H9 (cell line): ENCODE data around the gene ALG9. TPM values are rescaled to one million over a fixed set of nuclear protein-coding genes. Genes with fewer than 3 reads are reported as not detected.
A peak's percentile ranks its signal among the peaks of the same experiment; 100 is the strongest.

Experiments
- DNase-seq: peaks from one replicate; pipeline ENCODE4 v3.0.0-alpha.2; 2017
- H2AFZ ChIP-seq: one replicate; pipeline ENCODE4 v1.6.1; 2013; ENCODE audit warnings: mild to moderate bottlenecking, low read length, control low read depth, moderate library complexity
- H2AK5ac ChIP-seq: 2 replicates; pipeline ENCODE4 v1.6.1; 2013; ENCODE audit warnings: low read length, control low read depth, mixed read lengths; ENCODE audit not compliant: insufficient read length
- H2BK120ac ChIP-seq: one replicate; pipeline ENCODE4 v1.6.1; 2013; ENCODE audit warnings: low read depth, mild to moderate bottlenecking, low read length, control low read depth, inconsistent platforms; ENCODE audit not compliant: poor library complexity, severe bottlenecking
- H2BK12ac ChIP-seq: 2 replicates; pipeline ENCODE4 v1.6.1; 2013; ENCODE audit warnings: low read length, control low read depth, mixed read lengths, low read depth; ENCODE audit not compliant: insufficient read length
- H2BK15ac ChIP-seq: 2 replicates; pipeline ENCODE4 v1.6.1; 2013; ENCODE audit warnings: low read depth, low read length, control low read depth
- H2BK20ac ChIP-seq: one replicate; pipeline ENCODE4 v1.6.1; 2013; ENCODE audit warnings: low read depth, mild to moderate bottlenecking, low read length, control low read depth, inconsistent platforms; ENCODE audit not compliant: poor library complexity, severe bottlenecking
- H2BK5ac ChIP-seq: 2 replicates; pipeline ENCODE4 v1.6.1; 2013; ENCODE audit warnings: low read length, control low read depth, mixed read lengths; ENCODE audit not compliant: insufficient read length
- H3K14ac ChIP-seq: 2 replicates; pipeline ENCODE4 v1.6.1; 2013; ENCODE audit warnings: low read length, control low read depth; ENCODE audit not compliant: insufficient read depth
- H3K18ac ChIP-seq: 2 replicates; pipeline ENCODE4 v1.6.1; 2013; ENCODE audit warnings: low read depth, mild to moderate bottlenecking, mixed read lengths, low read length, control low read depth; ENCODE audit not compliant: insufficient read length
- H3K23ac ChIP-seq: 2 replicates; pipeline ENCODE4 v1.6.1; 2013; ENCODE audit warnings: low read length, control low read depth, mixed read lengths, low read depth; ENCODE audit not compliant: insufficient read length
- H3K23me2 ChIP-seq: 2 replicates; pipeline ENCODE4 v1.6.1; 2013; ENCODE audit warnings: low read depth, mild to moderate bottlenecking, mixed read lengths, low read length, control low read depth; ENCODE audit not compliant: insufficient read length, poor library complexity, severe bottlenecking
- H3K27ac ChIP-seq: 2 replicates; pipeline ENCODE4 v1.5.1; 2013; ENCODE audit warnings: low read length, control low read depth, mixed read lengths, low read depth; ENCODE audit not compliant: insufficient read length
- H3K27me3 ChIP-seq: 2 replicates; pipeline ENCODE4 v1.6.1; 2013; ENCODE audit warnings: low read length, control low read depth, inconsistent platforms; ENCODE audit not compliant: insufficient read depth
- H3K4ac ChIP-seq: 2 replicates; pipeline ENCODE4 v1.6.1; 2013; ENCODE audit warnings: low read depth, mild to moderate bottlenecking, control low read depth, inconsistent platforms, low read length, moderate library complexity
- H3K4me1 ChIP-seq: 2 replicates; pipeline ENCODE4 v1.6.1; 2013; ENCODE audit warnings: low read length, control low read depth, inconsistent platforms; ENCODE audit not compliant: insufficient read depth
- H3K4me2 ChIP-seq: 2 replicates; pipeline ENCODE4 v1.6.1; 2013; ENCODE audit warnings: low read length, control low read depth, mixed read lengths; ENCODE audit not compliant: insufficient read length, insufficient read depth
- H3K56ac ChIP-seq: 2 replicates; pipeline ENCODE4 v1.6.1; 2013; ENCODE audit warnings: low read depth, mild to moderate bottlenecking, mixed read lengths, low read length, control low read depth; ENCODE audit not compliant: insufficient read length
- H3K79me1 ChIP-seq: 2 replicates; pipeline ENCODE4 v1.6.1; 2013; ENCODE audit warnings: low read depth, mild to moderate bottlenecking, moderate library complexity, low read length, control low read depth, inconsistent platforms; ENCODE audit not compliant: insufficient read depth, poor library complexity, severe bottlenecking
- H3K79me2 ChIP-seq: 2 replicates; pipeline ENCODE4 v1.6.1; 2013; ENCODE audit warnings: low read length, control low read depth, inconsistent platforms; ENCODE audit not compliant: insufficient read depth
- H3K9ac ChIP-seq: 2 replicates; pipeline ENCODE4 v1.6.1; 2013; ENCODE audit warnings: low read length, control low read depth, mixed read lengths; ENCODE audit not compliant: insufficient read length; ENCODE audit errors: extremely low read depth
- H3K9me3 ChIP-seq: one replicate; pipeline ENCODE4 v1.6.1; 2013; ENCODE audit warnings: low read depth, low read length, inconsistent platforms; ENCODE audit not compliant: control insufficient read depth
- H3T11ph ChIP-seq: one replicate; pipeline ENCODE4 v1.6.1; 2013; ENCODE audit warnings: mild to moderate bottlenecking, low read length, control low read depth, inconsistent platforms
- H4K20me1 ChIP-seq: one replicate; pipeline ENCODE4 v1.6.1; 2013; ENCODE audit not compliant: control insufficient read depth, insufficient read length, insufficient read depth
- H4K5ac ChIP-seq: 2 replicates; pipeline ENCODE4 v1.6.1; 2013; ENCODE audit warnings: low read depth, mild to moderate bottlenecking, mixed read lengths, low read length, control low read depth; ENCODE audit not compliant: insufficient read length
- H4K8ac ChIP-seq: replicated peaks from 2 replicates; pipeline ENCODE4 v1.6.1; 2013; ENCODE audit warnings: low read length, control low read depth, mixed read lengths, low read depth; ENCODE audit not compliant: insufficient read length
- H4K91ac ChIP-seq: 2 replicates; pipeline ENCODE4 v1.6.1; 2013; ENCODE audit warnings: low read depth, mild to moderate bottlenecking, moderate library complexity, mixed read lengths, low read length, control low read depth; ENCODE audit not compliant: insufficient read length
- H3K27ac Mint-ChIP-seq, 3 experiments: 2 replicates in 2 of 3; 3 replicates in 1 of 3; pipeline ENCODE4 v1.8.0; 2020 to 2021; ENCODE audit warnings: mixed read lengths in 3 of 3, mild to moderate bottlenecking in 1 of 3, moderate library complexity in 1 of 3
- H3K27me3 Mint-ChIP-seq: 2 replicates; pipeline ENCODE4 v1.8.0; 2021; ENCODE audit warnings: low read depth, mild to moderate bottlenecking, moderate library complexity, mixed read lengths
- H3K36me3 Mint-ChIP-seq, 3 experiments: 2 replicates in 2 of 3; 3 replicates in 1 of 3; pipeline ENCODE4 v1.8.0; 2020 to 2021; ENCODE audit warnings: low read depth in 3 of 3, mixed read lengths in 3 of 3; ENCODE audit not compliant: insufficient read depth in 1 of 3
- H3K4me1 Mint-ChIP-seq, 2 experiments: 2 replicates each; pipeline ENCODE4 v1.8.0; 2020; ENCODE audit warnings: mixed read lengths in 2 of 2
- H3K4me3 Mint-ChIP-seq, 2 experiments: 2 replicates in 1 of 2; 3 replicates in 1 of 2; pipeline ENCODE4 v1.8.0; 2020 to 2021; ENCODE audit warnings: mild to moderate bottlenecking in 2 of 2, mixed read lengths in 2 of 2, moderate library complexity in 1 of 2
- H3K9me3 Mint-ChIP-seq, 2 experiments: 2 replicates in 1 of 2; 3 replicates in 1 of 2; pipeline ENCODE4 v1.8.0; 2020; ENCODE audit warnings: mild to moderate bottlenecking in 2 of 2, mixed read lengths in 2 of 2, moderate library complexity in 1 of 2
- CTCF ChIP-seq: fragments of 200-600 bp; sonication (generic); conservative IDR thresholded peaks from 3 replicates; pipeline ENCODE4 v1.8.0; 2021; ENCODE audit warnings: antibody characterized with exemption, mild to moderate bottlenecking
- WGBS: extraction: QIAGEN DNeasy Blood & Tissue Kit; methylation state at CpG from one replicate; pipeline ENCODE4 v1.1.7; 2013; ENCODE audit warnings: missing lambda C conversion rate, low lambda C conversion rate, mixed read lengths; ENCODE audit not compliant: insufficient read length; ENCODE audit errors: extremely low coverage; 5-methylcytosine and 5-hydroxymethylcytosine counted together
- total RNA-seq: library from RNA; stranded (reverse); gene quantifications from 2 replicates; pipeline ENCODE4 v1.2.1, GENCODE V29; 2021

Gene ALG9
- total RNA-seq, 1 experiment from 2014 or later, result 26.0 TPM

GRCh38 chr11:111852103-111852502 lies 19.3 kb downstream of the ALG9 start:
- no peaks in the 10 kb centered on the region for H4K20me1 ChIP-seq
- H2BK20ac ChIP-seq, result no peak overlapping the region
- WGBS, result no CpG with 5 or more reads among the region's 2 CpGs
- H3T11ph ChIP-seq, result no peak overlapping the region
- no peak overlapping the region for H2BK12ac ChIP-seq
- peak overlapping the region in 1 of 3 experiments; percentile 20; a peak in 1 of 7 replicates for H3K27ac Mint-ChIP-seq
- no peak overlapping the region for H3K56ac ChIP-seq
- no peak overlapping the region for H3K4me2 ChIP-seq
- H3K9me3 Mint-ChIP-seq, result no peaks in the 10 kb centered on the region
- H3K23ac ChIP-seq, result no peak overlapping the region
- H3K4me1 Mint-ChIP-seq, result peaks cover under 1 to 3% of the 10 kb centered on the region in 2 experiments
- H3K9ac ChIP-seq, result no peak overlapping the region
- no peak overlapping the region for H4K91ac ChIP-seq
- H3K9me3 ChIP-seq, result no peaks in the 10 kb centered on the region
- H2AK5ac ChIP-seq, result no peak overlapping the region
- H3K23me2 ChIP-seq, result no peaks in the 10 kb centered on the region
- no peaks in the 10 kb centered on the region for H3K27me3 Mint-ChIP-seq
- no peaks in the 10 kb centered on the region for H3K79me2 ChIP-seq
- H4K5ac ChIP-seq, result no peak overlapping the region
- no peak for DNase-seq
- no peak overlapping the region for H2BK120ac ChIP-seq
- H3K79me1 ChIP-seq, result no peaks in the 10 kb centered on the region
- no peak overlapping the region for H2BK15ac ChIP-seq
- H3K36me3 Mint-ChIP-seq, result peaks cover 2 to 21% (median 9%) of the 10 kb centered on the region in 3 experiments; a peak in 5 of 7 replicates
- no peaks in the 10 kb centered on the region for H3K4me1 ChIP-seq
- H3K27ac ChIP-seq, result no peak overlapping the region
- no peaks in the 10 kb centered on the region for H3K27me3 ChIP-seq
- H3K18ac ChIP-seq, result no peak overlapping the region
- H3K14ac ChIP-seq, result no peak overlapping the region
- no peak overlapping the region for H3K4me3 Mint-ChIP-seq
- no peak for TF ChIP-seq CTCF
- no peak overlapping the region for H4K8ac ChIP-seq
- no peak overlapping the region for H2BK5ac ChIP-seq
- no peak overlapping the region for H3K4ac ChIP-seq
- H2AFZ ChIP-seq, result no peak overlapping the region
